Measurements from ENCODE around the gene CLCN7.

- TF ChIP-seq, protein P1, sequence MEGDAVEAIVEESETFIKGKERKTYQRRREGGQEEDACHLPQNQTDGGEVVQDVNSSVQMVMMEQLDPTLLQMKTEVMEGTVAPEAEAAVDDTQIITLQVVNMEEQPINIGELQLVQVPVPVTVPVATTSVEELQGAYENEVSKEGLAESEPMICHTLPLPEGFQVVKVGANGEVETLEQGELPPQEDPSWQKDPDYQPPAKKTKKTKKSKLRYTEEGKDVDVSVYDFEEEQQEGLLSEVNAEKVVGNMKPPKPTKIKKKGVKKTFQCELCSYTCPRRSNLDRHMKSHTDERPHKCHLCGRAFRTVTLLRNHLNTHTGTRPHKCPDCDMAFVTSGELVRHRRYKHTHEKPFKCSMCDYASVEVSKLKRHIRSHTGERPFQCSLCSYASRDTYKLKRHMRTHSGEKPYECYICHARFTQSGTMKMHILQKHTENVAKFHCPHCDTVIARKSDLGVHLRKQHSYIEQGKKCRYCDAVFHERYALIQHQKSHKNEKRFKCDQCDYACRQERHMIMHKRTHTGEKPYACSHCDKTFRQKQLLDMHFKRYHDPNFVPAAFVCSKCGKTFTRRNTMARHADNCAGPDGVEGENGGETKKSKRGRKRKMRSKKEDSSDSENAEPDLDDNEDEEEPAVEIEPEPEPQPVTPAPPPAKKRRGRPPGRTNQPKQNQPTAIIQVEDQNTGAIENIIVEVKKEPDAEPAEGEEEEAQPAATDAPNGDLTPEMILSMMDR (IDR thresholded peaks at IDR 0.05): no peak
- no peak for TF ChIP-seq POLR2AphosphoS5 (IDR thresholded peaks at IDR 0.05; ENCODE audit: insufficient read depth in 1 of 2, low read depth in 1 of 2)
- no peak for TF ChIP-seq POLR2A (IDR thresholded peaks at IDR 0.05)
These were observed 71.8 kb downstream of the CLCN7 start for GRCh38 chr16:1403036-1403435.
